ENCODE data around the gene FYN. TPM values are rescaled to one million over a fixed set of nuclear protein-coding genes. Genes with fewer than 3 reads are reported as not detected.

The FYN gene
- total and polyA plus RNA-seq, 2 of the 13 experiments (the other 11 are each of a cell fraction or from before 2014, with no cell fraction given) = 15.5 to 24.6 TPM

GRCh38 chr6:111614833-111615582 is 258.2 kb downstream of the FYN start:
- FAIRE-seq (peak; percentile 15), ATAC-seq (peak; percentile 39), DNase-seq (ENCODE audit: low spot score) (peak; percentile 64)
- H3K9me3 ChIP-seq (ENCODE audit: low read length) = no peaks in the 10 kb centered on the region
- in situ Hi-C loops (cut with HindIII; ENCODE audit: extremely low pct_ligation_motif_present, low pct_unique_long_range_greater_than_20kb) (no loop called here), intact Hi-C loops (cut with micrococcal nuclease; ENCODE audit: unreplicated experiment) (loop anchor here (5.0 kb wide), 2 partner anchors 62 to 133 kb away; partner anchors contain the start of gene REV3L)
- H4K20me1 ChIP-seq (ENCODE audit: insufficient read depth, low read length) = no peaks in the 10 kb centered on the region
- H3K4me2 ChIP-seq (ENCODE audit: low read depth, low read length) = peak overlapping the region; percentile 74
- H3K27me3 ChIP-seq (ENCODE audit: control insufficient read depth in 1 of 2, insufficient read depth in 2 of 2, low read length in 2 of 2) = no peaks in the 10 kb centered on the region; a peak in 1 of 5 replicates
- H3K79me2 ChIP-seq (ENCODE audit: insufficient read depth, low read length) = no peaks in the 10 kb centered on the region
- ChIA-PET POLR2A (interaction anchor here (1.0 kb wide), 1 partner anchor 131 kb away, joined by 4 read pairs; no protein-coding TSS in a partner anchor), CTCF (ENCODE audit: low intra/inter-chr PET ratio, low total read pairs) (no interaction called here)
- no peak overlapping the region for H3K27ac ChIP-seq (ENCODE audit: extremely low read length, insufficient read depth, low read length)
- no TSS peak for BruUV-seq (replicated peaks)
- peaks cover 64% of the 10 kb centered on the region for H3K4me1 ChIP-seq (ENCODE audit: insufficient read depth, low read length)
- 22% methylated on average over 12 of the region's 12 CpGs for WGBS (ENCODE audit: low lambda C conversion rate)
- H3K9ac ChIP-seq (ENCODE audit: insufficient read depth, low read depth, low read length) = peak overlapping the region; percentile 18; the same call in 1 of the 2 replicates
- H3K36me3 ChIP-seq (replicated peaks in 1 of 2; ENCODE audit: control insufficient read depth in 1 of 2, insufficient read depth in 2 of 2, low read length in 2 of 2) = no peaks in the 10 kb centered on the region
- H2AFZ ChIP-seq (ENCODE audit: low read length) = peak overlapping the region; percentile 42
- peak overlapping the region; percentile 22 to 51 (median 49) for H3K4me3 ChIP-seq (replicated peaks in 1 of 3; ENCODE audit: insufficient read depth in 1 of 3, low read depth in 2 of 3, low read length in 3 of 3)
- TF ChIP-seq ZNF354B (CRISPR knock-in tag; IDR thresholded peaks at IDR 0.05) (no peak), TGIF2 (CRISPR knock-in tag; IDR thresholded peaks at IDR 0.05) (no peak; the same call in 1 of the 2 replicates), ZNF468 (CRISPR knock-in tag; IDR thresholded peaks at IDR 0.05) (no peak), ZNF142 (CRISPR knock-in tag; IDR thresholded peaks at IDR 0.05) (no peak), KAT7 (CRISPR knock-in tag; IDR thresholded peaks at IDR 0.05; ENCODE audit: borderline replicate concordance) (no peak), TBX3 (IDR thresholded peaks at IDR 0.05; ENCODE audit: borderline replicate concordance) (no peak), RFXAP (CRISPR knock-in tag; IDR thresholded peaks at IDR 0.05; ENCODE audit: borderline replicate concordance) (no peak), SIX4 (CRISPR knock-in tag; IDR thresholded peaks at IDR 0.05) (no peak), NKX3-1 (CRISPR knock-in tag; IDR thresholded peaks at IDR 0.05) (no peak), ZFP82 (CRISPR knock-in tag; IDR thresholded peaks at IDR 0.05; ENCODE audit: borderline replicate concordance) (no peak), THRA (CRISPR knock-in tag; IDR thresholded peaks at IDR 0.05; ENCODE audit: borderline replicate concordance) (no peak), ZNF652 (CRISPR knock-in tag; IDR thresholded peaks at IDR 0.05; ENCODE audit: borderline replicate concordance, low read depth) (no peak), RNF2 (conservative IDR thresholded peaks at IDR 0.05; ENCODE audit: low read depth) (no peak), TCF7 (IDR thresholded peaks at IDR 0.05; ENCODE audit: low read depth) (no peak), ZNF775 (CRISPR knock-in tag; IDR thresholded peaks at IDR 0.05; ENCODE audit: borderline replicate concordance) (no peak), ZNF7 (CRISPR knock-in tag; IDR thresholded peaks at IDR 0.05) (no peak), SMAD1 (CRISPR knock-in tag; IDR thresholded peaks at IDR 0.05; ENCODE audit: borderline replicate concordance, low read depth) (no peak), MEIS1 (CRISPR knock-in tag; IDR thresholded peaks at IDR 0.05; ENCODE audit: borderline replicate concordance) (0 out of 2 replicates have a peak, but pooled peaks have one; percentile 61)

All from HepG2 (cell line).